DND-41 (cell line): ENCODE results near the gene AKR7A3.

Source experiments
- EZH2 ChIP-seq: IDR thresholded peaks from 3 replicates; pipeline ENCODE4 v1.6.1; 2012; ENCODE audit warnings: borderline replicate concordance, low read depth, mild to moderate bottlenecking, moderate library complexity, low read length, inconsistent platforms; ENCODE audit not compliant: severe bottlenecking
- TF ChIP-seq, protein P1 (sequence below): IDR thresholded peaks from 2 replicates; pipeline ENCODE4 v1.5.1; 2012; ENCODE audit warnings: borderline replicate concordance, low read length, moderate library complexity, mild to moderate bottlenecking; ENCODE audit not compliant: poor library complexity, severe bottlenecking; ENCODE audit errors: extremely low read depth

DNA sequence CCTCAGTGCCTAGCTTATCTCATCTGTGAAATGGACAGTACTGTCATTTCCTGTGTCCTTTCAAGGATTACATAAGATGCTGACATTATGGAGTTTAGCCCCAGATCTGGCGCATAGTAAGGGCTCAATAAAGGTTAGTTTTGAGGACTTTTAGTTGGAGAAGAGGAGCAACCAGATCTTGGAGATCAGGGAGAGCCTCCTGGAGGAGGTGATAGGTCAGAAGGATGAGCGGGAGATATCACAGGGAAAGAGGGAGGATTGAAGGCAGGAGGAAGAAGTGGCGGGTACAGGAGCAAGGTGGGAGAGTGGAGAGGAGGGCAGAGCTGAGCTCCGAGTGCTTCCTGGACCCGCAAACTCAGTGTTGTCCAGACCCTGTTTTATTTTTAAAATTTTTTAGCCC is 41.0 kb upstream of the AKR7A3 start:
- TF ChIP-seq, protein P1, sequence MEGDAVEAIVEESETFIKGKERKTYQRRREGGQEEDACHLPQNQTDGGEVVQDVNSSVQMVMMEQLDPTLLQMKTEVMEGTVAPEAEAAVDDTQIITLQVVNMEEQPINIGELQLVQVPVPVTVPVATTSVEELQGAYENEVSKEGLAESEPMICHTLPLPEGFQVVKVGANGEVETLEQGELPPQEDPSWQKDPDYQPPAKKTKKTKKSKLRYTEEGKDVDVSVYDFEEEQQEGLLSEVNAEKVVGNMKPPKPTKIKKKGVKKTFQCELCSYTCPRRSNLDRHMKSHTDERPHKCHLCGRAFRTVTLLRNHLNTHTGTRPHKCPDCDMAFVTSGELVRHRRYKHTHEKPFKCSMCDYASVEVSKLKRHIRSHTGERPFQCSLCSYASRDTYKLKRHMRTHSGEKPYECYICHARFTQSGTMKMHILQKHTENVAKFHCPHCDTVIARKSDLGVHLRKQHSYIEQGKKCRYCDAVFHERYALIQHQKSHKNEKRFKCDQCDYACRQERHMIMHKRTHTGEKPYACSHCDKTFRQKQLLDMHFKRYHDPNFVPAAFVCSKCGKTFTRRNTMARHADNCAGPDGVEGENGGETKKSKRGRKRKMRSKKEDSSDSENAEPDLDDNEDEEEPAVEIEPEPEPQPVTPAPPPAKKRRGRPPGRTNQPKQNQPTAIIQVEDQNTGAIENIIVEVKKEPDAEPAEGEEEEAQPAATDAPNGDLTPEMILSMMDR = no peak
- no peak for TF ChIP-seq EZH2
